ENCODE measurements around the gene UBQLN3.

Gene UBQLN3

DNA sequence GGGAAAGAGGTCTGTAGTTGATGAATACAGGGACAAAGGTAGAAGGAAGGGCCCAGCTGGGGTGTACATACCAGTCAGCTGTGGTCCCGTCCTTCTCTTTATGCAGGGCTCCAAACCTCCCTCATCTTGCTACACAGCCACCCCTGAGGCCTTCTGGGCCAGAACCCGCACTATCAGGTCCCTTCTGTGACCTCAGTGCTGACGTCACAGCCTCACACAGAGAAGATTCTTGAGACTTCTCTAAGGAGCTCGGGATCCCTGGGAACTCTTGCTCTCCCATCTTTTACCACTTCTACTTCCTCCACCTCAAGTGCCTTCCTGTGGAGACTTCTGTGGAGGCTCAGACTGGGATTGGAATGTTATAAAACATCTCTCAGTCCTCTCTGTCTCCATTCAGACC, at the start of gene UBQLN3:
TSS of gene UBQLN3 (minus strand) at position 155 of the 400 bp plus-strand sequence. CDS start 399 bp downstream, outside the sequence.
- DNase-seq: no peak

- DNase-seq: no peak
These were observed 48.0 kb upstream of the UBQLN3 start for GRCh38 chr11:5557751-5558150.

DNA sequence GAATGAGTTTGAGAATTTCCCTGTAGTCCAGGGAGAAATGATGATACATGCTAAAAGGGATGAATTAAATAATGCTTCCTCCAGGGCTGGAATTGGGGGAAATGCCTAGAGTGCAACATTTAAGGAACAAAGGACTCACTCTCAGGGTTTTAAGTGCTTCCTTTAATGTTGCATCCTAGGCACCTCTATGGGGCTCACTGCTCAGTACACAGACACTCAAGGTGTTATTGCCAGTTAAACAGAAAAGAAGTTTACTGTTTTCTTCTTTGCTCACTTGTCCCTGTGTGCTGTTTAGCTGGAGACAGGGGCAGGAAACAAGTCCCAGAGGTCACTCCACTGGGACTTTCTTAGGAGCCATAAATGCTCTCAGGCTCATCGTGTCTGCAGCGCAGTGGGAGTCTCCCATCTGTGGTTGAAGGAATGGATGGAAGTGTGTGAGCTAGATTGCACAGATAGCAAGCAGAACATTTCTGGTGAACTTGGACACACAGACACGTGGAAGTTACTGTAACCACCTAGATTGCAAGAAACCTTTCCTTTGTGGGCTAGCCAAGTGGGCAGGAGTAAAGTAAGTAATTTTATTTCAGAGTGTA, 46.9 kb upstream of the UBQLN3 start:
- DNase-seq: no peak

DNA sequence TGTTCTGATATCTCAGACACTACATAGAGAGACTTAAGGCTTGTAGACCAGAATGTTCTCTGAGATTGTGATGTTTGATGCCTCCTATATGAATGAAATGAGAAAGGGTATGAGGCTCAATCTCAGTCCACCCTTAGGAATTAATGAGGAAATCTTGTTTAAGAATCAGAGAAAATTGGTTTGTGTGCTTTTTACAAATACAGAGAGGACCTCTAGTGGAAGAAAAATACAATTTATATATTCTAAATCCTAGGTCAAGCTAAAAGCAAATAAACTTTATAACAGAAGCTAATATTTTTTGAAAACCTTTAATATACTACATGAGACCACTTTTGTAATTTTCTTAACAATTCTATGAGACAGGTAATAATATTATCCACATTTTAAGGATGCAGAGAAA, 43.6 kb upstream of the UBQLN3 start:
- DNase-seq: no peak

DNA sequence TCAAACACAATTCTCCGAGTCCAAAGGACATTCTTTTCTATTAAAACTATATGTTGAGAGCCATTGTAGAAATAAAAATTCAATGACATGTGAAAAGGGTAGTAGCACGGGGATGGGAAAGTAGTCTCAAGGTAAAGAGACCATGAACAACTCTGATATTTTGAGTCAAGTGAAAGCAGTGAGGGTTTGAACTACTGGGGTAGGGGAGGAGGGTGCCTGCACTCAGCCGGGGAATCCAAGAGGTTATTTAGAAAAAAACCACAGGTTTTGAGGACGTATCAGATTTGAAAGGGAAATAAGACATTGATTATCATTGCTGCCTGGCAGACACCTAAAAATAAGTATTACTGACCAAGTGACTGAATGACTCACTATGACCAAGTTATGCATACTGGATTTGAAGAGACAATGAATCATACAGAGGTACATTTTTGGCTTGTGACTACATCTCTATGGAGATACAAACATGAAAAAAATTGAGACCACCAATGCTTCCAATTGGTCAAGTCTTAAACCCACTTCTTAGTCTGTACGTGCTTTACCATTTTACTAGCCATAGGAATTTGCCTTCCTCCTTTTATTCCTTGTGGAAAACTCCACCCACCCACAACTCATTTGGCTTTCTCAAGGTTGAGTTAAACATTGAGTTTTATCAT, 40.8 kb upstream of the UBQLN3 start:
- DNase-seq: no peak

DNA sequence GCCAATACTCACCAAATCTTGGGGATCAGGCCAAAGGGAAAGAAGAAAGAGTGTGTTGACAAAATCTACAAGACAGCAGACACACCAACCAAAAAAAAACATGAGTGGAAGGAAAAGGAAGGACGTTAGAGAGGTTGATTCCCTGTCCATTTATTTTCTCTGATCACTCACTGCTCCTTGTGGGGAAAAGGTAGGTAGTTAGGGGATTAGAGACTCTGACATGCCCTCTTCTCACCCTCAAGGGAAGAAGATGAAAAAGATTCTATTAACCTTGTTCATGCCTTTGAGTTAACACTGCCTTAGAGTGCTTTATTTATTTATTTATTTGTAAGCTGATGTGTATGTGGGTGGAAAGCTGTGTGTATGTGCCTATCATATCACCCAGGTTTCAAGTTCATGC, 38.7 kb upstream of the UBQLN3 start, which contains the start of gene OR52H1:
TSS of gene OR52H1 (minus strand) at position 101 of the 400 bp plus-strand sequence. CDS start 3,035 bp downstream, outside the sequence.
- DNase-seq: no peak

- DNase-seq: no peak
These were observed 38.2 kb upstream of the UBQLN3 start for GRCh38 chr11:5547982-5548381.

DNA sequence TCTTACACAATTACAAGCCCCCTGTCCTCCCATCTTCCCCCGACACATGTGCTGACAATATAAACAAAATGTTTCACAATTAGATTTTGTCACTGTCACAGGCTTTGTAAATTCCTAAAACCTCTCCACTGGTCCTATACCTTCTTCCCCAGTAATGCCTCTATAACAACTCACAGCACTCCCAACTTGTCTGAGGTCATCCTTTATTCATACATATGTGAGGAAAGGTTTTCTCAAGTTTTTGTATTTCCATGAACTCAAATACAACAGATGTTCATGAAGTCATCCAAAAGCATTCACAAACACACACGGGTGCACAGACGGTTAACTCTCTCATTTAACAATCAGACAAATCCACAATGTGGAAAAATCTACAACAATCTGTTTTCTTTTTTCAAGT, 36.7 kb upstream of the UBQLN3 start:
- no peak for DNase-seq

GRCh38 chr11:5541427-5541826, 31.7 kb upstream of the UBQLN3 start:
- DNase-seq: no peak

GRCh38 chr11:5536482-5536881, 26.7 kb upstream of the UBQLN3 start:
- no peak for DNase-seq

DNA sequence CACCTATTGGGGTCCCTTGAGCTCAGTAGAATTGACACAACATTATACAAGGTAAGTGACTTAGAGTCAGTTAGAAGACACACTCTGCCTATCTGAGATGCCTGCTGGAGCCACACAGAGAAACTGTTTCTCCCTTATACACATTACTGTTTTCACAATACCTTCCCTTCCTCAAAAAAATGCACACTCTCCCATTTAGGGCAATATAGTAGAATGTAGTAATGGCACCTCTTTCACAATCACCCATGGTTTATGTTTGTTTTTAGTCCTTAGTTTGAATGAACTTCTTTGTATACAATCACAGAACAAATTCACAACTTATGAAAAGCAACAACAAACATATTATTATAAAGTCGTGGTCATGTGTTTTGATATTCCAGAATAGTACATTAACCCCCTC, 24.3 kb upstream of the UBQLN3 start:
- no peak for DNase-seq

- no peak for DNase-seq
These were observed 21.5 kb upstream of the UBQLN3 start for GRCh38 chr11:5531053-5531831.

DNA sequence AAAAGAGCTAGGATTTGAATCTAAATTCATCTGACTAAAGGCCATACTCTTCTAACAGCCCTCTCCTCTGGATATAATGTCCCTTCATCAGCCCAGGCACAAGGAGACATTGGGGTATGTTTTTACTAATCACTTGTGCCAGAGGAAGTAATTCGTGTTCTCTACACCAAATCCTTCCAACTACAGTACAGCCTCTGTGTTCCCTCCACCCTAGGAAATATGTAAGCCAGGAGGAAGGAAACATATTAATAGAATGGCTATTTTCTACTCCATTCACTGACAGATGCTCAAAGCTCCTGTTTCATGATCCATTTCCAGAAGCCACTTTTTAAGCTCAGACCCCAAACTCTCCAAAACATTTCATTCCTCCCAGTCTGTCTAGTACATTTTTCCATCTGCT, 18.7 kb upstream of the UBQLN3 start:
- no peak for DNase-seq

DNA sequence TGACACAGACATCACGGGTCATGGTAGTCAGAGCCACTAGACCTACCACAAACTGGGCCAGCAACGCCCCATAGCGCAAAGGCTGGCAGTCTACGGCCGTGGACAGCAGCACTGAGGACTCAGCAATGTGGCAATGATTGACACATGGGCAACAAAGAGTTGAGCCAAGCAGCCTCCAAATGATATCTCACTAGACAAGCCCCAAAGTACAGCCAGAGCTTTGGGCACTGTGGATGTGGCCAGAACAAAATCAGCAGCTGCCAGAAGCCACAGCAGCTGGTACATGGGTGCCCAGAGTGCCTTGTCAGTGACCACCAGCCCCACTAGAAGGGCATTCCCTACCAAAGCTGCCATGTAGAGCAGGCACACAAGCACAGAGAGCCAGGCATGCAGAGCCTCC, 18.0 kb upstream of the UBQLN3 start:
- no peak for DNase-seq

- DNase-seq: no peak
These were observed 15.0 kb upstream of the UBQLN3 start for GRCh38 chr11:5524756-5525155.

DNA sequence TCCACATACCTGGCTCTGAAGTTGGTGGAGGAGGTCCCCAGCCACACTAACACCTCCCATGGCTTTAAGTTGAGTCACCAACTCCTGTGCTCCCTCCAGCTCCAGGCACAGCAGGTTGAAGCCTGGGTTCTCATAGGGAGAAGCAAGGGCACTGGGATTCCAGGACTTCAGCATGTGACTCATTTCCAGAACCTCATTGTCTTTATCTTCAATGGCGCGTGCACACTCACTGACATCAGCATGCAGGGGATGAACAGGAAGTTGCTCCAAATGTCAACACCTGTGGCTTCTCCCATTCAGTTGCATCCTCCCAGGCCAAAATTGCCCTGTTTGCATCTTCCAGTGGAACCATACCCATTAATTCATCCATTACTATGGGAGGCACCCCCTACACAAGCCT, 12.6 kb upstream of the UBQLN3 start:
- DNase-seq: no peak

DNA sequence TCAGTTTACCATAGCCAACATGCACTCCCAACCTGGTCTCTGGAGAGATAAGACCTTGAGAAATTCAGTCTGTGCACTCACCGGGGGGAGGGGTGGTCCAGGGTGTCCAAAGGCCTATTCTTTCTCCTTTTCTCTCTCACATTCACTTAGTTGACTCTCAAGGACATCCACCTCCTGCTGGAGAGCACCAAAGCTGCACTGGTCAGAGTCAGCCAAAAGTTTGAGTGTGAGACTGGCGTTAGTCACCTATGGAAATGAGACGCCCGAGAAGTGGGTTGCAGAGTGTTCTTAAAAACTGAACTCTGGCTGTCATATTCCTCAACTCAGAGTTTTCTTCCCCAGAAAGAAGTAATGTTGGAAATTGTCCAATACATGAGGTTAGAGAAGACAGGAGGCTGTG, 11.8 kb upstream of the UBQLN3 start:
- no peak for DNase-seq

GRCh38 chr11:5516599-5516998, 6.8 kb upstream of the UBQLN3 start, which contains the start of gene UBQLNL:
Gene UBQLNL, minus strand, starts transcription at chr11:5516699. Its CDS starts 258 bp downstream, at chr11:5516441.
- no peak for DNase-seq

DNA sequence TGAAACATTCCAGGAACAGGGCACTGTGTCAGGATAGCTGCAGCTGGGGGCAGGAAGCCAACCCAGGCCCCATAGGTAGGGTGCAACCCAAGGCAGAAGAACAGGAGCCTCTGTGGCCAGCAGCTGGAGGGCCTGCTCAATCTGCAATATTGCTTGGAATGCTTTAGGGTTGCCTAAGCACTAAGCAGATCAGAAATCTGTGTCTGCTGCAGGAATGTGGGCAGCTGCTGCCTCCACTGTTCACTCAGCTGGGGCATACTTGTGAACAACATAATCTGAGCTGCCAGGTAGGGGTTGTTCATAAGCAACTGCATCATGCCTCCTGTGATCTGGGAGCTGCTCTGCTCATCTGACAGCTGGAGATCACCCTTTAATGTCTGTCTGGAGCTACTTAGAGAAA, 5.1 kb upstream of the UBQLN3 start:
- no peak for DNase-seq

DNA sequence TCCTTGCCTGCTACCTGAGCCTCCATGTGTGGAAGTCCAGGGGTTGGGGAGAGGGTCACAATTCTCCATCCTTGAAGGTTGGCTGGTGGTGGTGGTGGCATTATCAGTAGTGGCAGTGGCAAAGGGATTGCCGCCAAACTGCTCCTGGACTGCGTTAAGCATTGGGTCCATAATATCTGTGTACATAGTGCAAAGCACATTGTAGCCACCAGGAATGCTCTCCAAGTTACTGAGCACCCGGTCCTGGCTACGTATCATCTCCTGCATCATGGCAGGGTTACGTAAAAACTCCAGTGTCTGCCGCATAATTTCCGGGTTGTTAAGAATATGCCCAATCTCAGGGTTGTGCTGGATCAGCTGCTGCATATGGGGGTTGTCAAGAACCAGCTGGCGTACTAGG, 1.2 kb downstream of the UBQLN3 start:
- DNase-seq: no peak

GRCh38 chr11:5507933-5508305, 1.8 kb downstream of the UBQLN3 start:
- no peak for DNase-seq

GRCh38 chr11:5507177-5507932, 2.4 kb downstream of the UBQLN3 start:
- no peak for DNase-seq

- DNase-seq: no peak
These were observed 4.3 kb downstream of the UBQLN3 start for GRCh38 chr11:5505363-5506048.

Measured in NCI-H1930 (cell line).